Measurements from ENCODE around the gene RAB40B. TPM values are rescaled to one million over a fixed set of nuclear protein-coding genes. Genes with fewer than 3 reads are reported as not detected.

RAB40B gene
- total and polyA plus RNA-seq, 2 of the 13 experiments (the other 11 are each of a cell fraction or from before 2014, with no cell fraction given): 6.2 to 6.5 TPM

DNA sequence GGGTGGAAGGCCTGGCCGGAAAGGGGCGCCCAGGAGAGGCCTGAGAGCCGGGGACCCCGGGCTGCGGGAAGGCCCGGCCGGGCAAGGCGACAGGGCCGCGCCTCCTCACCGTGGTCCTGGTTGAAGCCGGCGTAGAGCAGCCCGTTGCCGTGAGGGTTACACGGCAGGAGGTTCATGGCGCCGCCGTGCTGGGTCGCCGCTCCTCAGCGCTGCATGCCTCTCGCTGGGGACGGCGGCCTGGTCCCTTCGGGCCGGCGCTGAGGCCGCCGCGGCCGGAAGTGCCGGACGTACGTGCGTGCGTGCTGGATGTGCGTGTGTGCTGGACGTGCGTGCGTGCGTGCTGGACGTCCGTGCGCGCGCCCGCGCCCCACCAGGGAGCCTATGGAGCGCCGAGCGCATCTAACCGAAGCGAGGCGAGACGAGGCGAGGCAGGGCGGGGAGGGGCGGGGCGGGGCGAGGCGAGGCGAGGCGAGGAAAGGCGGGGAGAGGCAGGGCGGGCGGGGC is 50.3 kb downstream of the RAB40B start, which contains the start of gene WDR45B (continued):
- TF ChIP-seq, protein P1, sequence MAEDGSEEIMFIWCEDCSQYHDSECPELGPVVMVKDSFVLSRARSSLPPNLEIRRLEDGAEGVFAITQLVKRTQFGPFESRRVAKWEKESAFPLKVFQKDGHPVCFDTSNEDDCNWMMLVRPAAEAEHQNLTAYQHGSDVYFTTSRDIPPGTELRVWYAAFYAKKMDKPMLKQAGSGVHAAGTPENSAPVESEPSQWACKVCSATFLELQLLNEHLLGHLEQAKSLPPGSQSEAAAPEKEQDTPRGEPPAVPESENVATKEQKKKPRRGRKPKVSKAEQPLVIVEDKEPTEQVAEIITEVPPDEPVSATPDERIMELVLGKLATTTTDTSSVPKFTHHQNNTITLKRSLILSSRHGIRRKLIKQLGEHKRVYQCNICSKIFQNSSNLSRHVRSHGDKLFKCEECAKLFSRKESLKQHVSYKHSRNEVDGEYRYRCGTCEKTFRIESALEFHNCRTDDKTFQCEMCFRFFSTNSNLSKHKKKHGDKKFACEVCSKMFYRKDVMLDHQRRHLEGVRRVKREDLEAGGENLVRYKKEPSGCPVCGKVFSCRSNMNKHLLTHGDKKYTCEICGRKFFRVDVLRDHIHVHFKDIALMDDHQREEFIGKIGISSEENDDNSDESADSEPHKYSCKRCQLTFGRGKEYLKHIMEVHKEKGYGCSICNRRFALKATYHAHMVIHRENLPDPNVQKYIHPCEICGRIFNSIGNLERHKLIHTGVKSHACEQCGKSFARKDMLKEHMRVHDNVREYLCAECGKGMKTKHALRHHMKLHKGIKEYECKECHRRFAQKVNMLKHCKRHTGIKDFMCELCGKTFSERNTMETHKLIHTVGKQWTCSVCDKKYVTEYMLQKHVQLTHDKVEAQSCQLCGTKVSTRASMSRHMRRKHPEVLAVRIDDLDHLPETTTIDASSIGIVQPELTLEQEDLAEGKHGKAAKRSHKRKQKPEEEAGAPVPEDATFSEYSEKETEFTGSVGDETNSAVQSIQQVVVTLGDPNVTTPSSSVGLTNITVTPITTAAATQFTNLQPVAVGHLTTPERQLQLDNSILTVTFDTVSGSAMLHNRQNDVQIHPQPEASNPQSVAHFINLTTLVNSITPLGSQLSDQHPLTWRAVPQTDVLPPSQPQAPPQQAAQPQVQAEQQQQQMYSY (CRISPR knock-in tag; IDR thresholded peaks at IDR 0.05): no peak; the same call in 1 of the 2 replicates
- no peak for TF ChIP-seq CENPBD1 (CRISPR knock-in tag; IDR thresholded peaks at IDR 0.05; ENCODE audit: borderline replicate concordance, low read depth)
- no peak for TF ChIP-seq SSRP1 (CRISPR knock-in tag; IDR thresholded peaks at IDR 0.05)
- TF ChIP-seq GATAD2A (CRISPR knock-in tag; IDR thresholded peaks at IDR 0.05): 0 out of 2 replicates have a peak, but pooled peaks have one; percentile 15
- TF ChIP-seq REST (IDR thresholded peaks at IDR 0.05; ENCODE audit: borderline replicate concordance in 1 of 2, low read depth in 1 of 2, low read length in 2 of 2): peak in 1 of 2 experiments; percentile 35; a peak in 1 of 4 replicates
- peak; percentile 97 for TF ChIP-seq RBFOX2 (IDR thresholded peaks at IDR 0.05; ENCODE audit: low read depth, low read length)
- 0 out of 4 replicates have a peak, but pooled peaks of 1 of the 2 experiments have one; percentile 10 for TF ChIP-seq EP300 (IDR thresholded peaks at IDR 0.05; ENCODE audit: low read depth in 2 of 2, low read length in 2 of 2)
- TF ChIP-seq EP300 (CRISPR knock-in tag; IDR thresholded peaks at IDR 0.05; ENCODE audit: borderline replicate concordance): peak; percentile 63
- TF ChIP-seq ZNF616 (CRISPR knock-in tag; IDR thresholded peaks at IDR 0.05; ENCODE audit: low read depth): peak; percentile 88; the same call in 1 of the 2 replicates
- TF ChIP-seq RFX3 (CRISPR knock-in tag; IDR thresholded peaks at IDR 0.05): no peak
- 0 out of 2 replicates have a peak, but pooled peaks have one; percentile 56 for TF ChIP-seq STAT5B (CRISPR knock-in tag; IDR thresholded peaks at IDR 0.05)
- peak; percentile 91 for TF ChIP-seq ZBTB7B (CRISPR knock-in tag; IDR thresholded peaks at IDR 0.05)
- no peak; the same call in 1 of the 2 replicates for TF ChIP-seq PAX8 (CRISPR knock-in tag; IDR thresholded peaks at IDR 0.05; ENCODE audit: borderline replicate concordance)
- peak; percentile 95 for TF ChIP-seq POLR2G (IDR thresholded peaks at IDR 0.05; ENCODE audit: low read depth, low read length)
